MCF 10A (cell line): Measurements from ENCODE around the gene VARS1. TPM values are rescaled to one million over a fixed set of nuclear protein-coding genes. Genes with fewer than 3 reads are reported as not detected.

Source experiments
- BruUV-seq: library from RNA; stranded (reverse); fragments of 400-500 nt; replicated peaks from 2 replicates; lab custom pipeline; 2021; lab: Mats Ljungman, UMichigan
- CTCF ChIA-PET: fragments of 300-600 bp; sonication (Branson Sonifier 250); formaldehyde crosslinking; extraction: SDS; loops from one replicate; lab custom pipeline; 2021; ENCODE audit warnings: antibody characterized with exemption, inconsistent platforms; lab: Yijun Ruan, JAX
- POLR2A ChIA-PET: fragments of 300-600, 350-650 bp; sonication (Branson Sonifier 250); formaldehyde crosslinking; extraction: SDS; loops from one replicate; lab custom pipeline; 2020; ENCODE audit warnings: antibody characterized with exemption, inconsistent platforms; lab: Yijun Ruan, JAX
- DNase-seq: peaks from one replicate; pipeline ENCODE4 v3.0.0-alpha.2; 2018; ENCODE audit not compliant: unreplicated experiment
- H3K27ac Mint-ChIP-seq: one replicate; pipeline ENCODE4 v1.8.0; 2022; ENCODE audit warnings: mild to moderate bottlenecking, low read depth, mixed read lengths; ENCODE audit not compliant: unreplicated experiment
- H3K27me3 Mint-ChIP-seq: one replicate; pipeline ENCODE4 v1.8.0; 2022; ENCODE audit warnings: mixed read lengths; ENCODE audit not compliant: insufficient read depth, unreplicated experiment
- H3K36me3 Mint-ChIP-seq: one replicate; pipeline ENCODE4 v1.8.0; 2022; ENCODE audit warnings: mild to moderate bottlenecking, moderate library complexity, mixed read lengths; ENCODE audit not compliant: insufficient read depth, unreplicated experiment
- H3K4me1 Mint-ChIP-seq: one replicate; pipeline ENCODE4 v1.8.0; 2022; ENCODE audit warnings: mixed read lengths; ENCODE audit not compliant: insufficient read depth, unreplicated experiment
- H3K4me3 Mint-ChIP-seq: one replicate; pipeline ENCODE4 v1.8.0; 2022; ENCODE audit warnings: mild to moderate bottlenecking, moderate library complexity, mixed read lengths; ENCODE audit not compliant: unreplicated experiment
- H3K9me3 Mint-ChIP-seq: one replicate; pipeline ENCODE4 v1.8.0; 2022; ENCODE audit warnings: mixed read lengths; ENCODE audit not compliant: unreplicated experiment
- intact Hi-C: fragments of 100-400 bp; cut with micrococcal nuclease; formaldehyde crosslinking; loops from 2 replicates; pipeline ENCODE4 v1.14.1; 2022
- total RNA-seq: library from RNA; stranded (reverse); gene quantifications from 2 replicates; pipeline ENCODE4 v1.2.3, GENCODE V29; 2022
- TF ChIP-seq, protein P1 (sequence below): fragments of 200-600 bp; IDR thresholded peaks from one replicate; pipeline ENCODE4 v1.8.0; 2022; ENCODE audit warnings: antibody characterized with exemption, mild to moderate bottlenecking; ENCODE audit not compliant: unreplicated experiment

The VARS1 gene
- total RNA-seq, 1 experiment from 2014 or later, result 200 TPM

GRCh38 chr6:31782126-31782855 is 13.3 kb downstream of the VARS1 start:
- TF ChIP-seq, protein P1, sequence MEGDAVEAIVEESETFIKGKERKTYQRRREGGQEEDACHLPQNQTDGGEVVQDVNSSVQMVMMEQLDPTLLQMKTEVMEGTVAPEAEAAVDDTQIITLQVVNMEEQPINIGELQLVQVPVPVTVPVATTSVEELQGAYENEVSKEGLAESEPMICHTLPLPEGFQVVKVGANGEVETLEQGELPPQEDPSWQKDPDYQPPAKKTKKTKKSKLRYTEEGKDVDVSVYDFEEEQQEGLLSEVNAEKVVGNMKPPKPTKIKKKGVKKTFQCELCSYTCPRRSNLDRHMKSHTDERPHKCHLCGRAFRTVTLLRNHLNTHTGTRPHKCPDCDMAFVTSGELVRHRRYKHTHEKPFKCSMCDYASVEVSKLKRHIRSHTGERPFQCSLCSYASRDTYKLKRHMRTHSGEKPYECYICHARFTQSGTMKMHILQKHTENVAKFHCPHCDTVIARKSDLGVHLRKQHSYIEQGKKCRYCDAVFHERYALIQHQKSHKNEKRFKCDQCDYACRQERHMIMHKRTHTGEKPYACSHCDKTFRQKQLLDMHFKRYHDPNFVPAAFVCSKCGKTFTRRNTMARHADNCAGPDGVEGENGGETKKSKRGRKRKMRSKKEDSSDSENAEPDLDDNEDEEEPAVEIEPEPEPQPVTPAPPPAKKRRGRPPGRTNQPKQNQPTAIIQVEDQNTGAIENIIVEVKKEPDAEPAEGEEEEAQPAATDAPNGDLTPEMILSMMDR, result no peak
- no peak overlapping the region for H3K27ac Mint-ChIP-seq
- H3K9me3 Mint-ChIP-seq, result no peaks in the 10 kb centered on the region
- ChIA-PET POLR2A (no interaction called here), CTCF (interaction anchor here (1.0 to 1.5 kb wide), 2 partner anchors 9 to 41 kb away, joined by 3 to 4 read pairs; no protein-coding TSS in a partner anchor)
- no peak for DNase-seq
- peaks cover 6% of the 10 kb centered on the region for H3K4me1 Mint-ChIP-seq
- BruUV-seq, result TSS peak; percentile 33
- peaks cover 57% of the 10 kb centered on the region for H3K36me3 Mint-ChIP-seq
- no peak overlapping the region for H3K4me3 Mint-ChIP-seq
- intact Hi-C loops, result no loop called here
- no peaks in the 10 kb centered on the region for H3K27me3 Mint-ChIP-seq

DNA sequence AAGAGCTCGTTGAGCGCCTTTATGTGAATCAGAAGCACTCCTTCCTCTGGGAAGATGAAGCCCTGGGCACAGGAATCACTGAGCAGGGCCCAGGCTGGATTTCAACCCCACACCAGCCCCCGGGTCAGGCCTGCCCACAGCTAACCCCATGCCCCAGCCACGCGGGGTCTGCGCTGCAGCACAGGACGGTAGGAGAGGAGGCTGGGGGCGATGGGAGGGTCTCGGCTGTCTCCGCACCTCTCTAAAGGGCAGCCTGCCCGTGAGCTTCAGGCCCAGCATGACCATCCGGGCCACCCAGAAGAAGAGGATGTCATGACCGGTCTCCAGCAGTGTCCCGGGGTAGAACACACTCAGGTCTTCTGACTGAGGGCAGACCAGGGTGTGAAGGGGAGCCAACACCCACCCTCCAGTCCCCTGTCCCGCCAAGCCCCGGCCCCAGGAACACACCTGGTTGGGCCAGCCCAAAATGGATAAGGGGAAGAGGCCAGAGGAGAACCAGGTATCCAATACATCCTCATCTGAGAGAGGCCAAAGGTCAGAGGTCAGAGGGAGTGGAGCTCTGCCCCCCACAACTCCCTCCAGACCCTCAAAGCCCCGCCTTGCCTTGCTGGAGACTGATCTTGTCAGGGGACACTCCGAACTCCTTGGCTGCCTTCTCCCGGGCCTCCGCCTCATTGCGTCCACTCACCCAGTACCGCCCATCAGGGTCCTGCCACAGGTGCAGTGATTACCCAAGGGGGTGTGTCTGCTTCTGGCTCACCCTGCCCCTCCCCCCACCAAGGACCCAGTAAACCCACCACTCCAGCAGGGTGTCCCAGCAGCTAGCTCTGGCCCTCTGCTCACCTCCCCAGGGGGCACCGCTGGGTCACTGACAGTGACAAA is 14.1 kb downstream of the VARS1 start:
- intact Hi-C loops, result no loop called here
- POLR2A ChIA-PET, result interaction anchor here (1.8 kb wide), 1 partner anchor 45 kb away, joined by 3 read pairs; no protein-coding TSS in a partner anchor
- peaks cover 10% of the 10 kb centered on the region for H3K4me1 Mint-ChIP-seq
- no peak for DNase-seq
- H3K27me3 Mint-ChIP-seq, result no peaks in the 10 kb centered on the region
- peaks cover 54% of the 10 kb centered on the region for H3K36me3 Mint-ChIP-seq
- H3K9me3 Mint-ChIP-seq, result no peaks in the 10 kb centered on the region
- CTCF ChIA-PET, result interaction anchor here (0.7 to 0.8 kb wide), 2 partner anchors 10 to 46 kb away, joined by 3 to 6 read pairs; partner anchors contain the start of gene HSPA1B
- TF ChIP-seq, protein P1, result no peak
- H3K4me3 Mint-ChIP-seq, result no peak overlapping the region
- BruUV-seq, result no TSS peak
- H3K27ac Mint-ChIP-seq, result no peak overlapping the region

DNA sequence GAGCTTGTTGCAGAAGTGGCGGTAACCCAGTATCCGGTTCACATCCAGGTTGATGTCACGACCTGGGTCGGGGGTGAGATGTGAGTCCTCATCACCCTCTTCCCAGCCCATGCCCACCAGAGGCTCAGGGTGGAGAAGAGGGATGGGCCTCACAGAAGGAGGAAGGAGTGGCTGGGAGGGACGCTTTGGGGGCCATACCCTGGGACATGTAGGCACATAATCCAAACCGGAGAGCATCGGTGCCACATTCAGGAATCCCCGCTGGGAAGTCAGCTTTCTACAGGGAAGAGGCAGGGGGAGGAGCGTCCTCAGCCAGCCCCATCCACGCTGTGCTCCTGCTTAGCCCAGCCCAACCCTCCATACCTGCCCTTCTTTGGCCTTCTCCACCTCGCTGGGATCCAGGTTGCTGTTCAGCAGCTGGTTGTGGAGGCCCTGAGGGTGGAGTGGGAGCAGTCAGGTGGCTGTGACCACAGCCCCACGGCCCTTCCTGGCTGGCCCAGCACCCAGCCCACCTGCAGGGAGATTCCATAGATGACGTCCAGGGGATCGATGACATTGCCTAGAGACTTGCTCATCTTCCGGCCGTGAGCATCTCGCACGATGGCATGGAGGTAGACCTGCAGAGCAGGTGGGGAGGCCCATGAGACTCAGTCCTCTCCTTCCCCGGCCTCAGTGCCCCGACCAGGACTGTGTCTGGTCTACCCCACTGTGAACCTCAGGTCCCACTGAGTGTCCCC is 14.9 kb downstream of the VARS1 start:
- Mint-ChIP-seq H3K27ac (no peak overlapping the region), H3K27me3 (no peaks in the 10 kb centered on the region), H3K9me3 (no peaks in the 10 kb centered on the region), H3K4me3 (no peak overlapping the region), H3K4me1 (peaks cover 14% of the 10 kb centered on the region), H3K36me3 (peaks cover 49% of the 10 kb centered on the region)
- POLR2A ChIA-PET, result interaction anchor here (1.1 to 1.8 kb wide), 2 partner anchors 25 to 46 kb away, joined by 3 to 4 read pairs; no protein-coding TSS in a partner anchor
- CTCF ChIA-PET, result interaction anchor here (0.6 to 2.1 kb wide), 4 partner anchors 11 to 50 kb away, joined by 3 to 10 read pairs (median 4); partner anchors contain the start of gene HSPA1B
- no peak for DNase-seq
- no TSS peak for BruUV-seq
- intact Hi-C loops, result no loop called here
- TF ChIP-seq, protein P1, result no peak
